Retina (tissue), 1 donor: ENCODE data around the gene ANAPC2.

Experiments
- DNase-seq: peaks from one replicate; pipeline ENCODE4 v3.0.0-alpha.2; 2016

ANAPC2 gene, protein sequence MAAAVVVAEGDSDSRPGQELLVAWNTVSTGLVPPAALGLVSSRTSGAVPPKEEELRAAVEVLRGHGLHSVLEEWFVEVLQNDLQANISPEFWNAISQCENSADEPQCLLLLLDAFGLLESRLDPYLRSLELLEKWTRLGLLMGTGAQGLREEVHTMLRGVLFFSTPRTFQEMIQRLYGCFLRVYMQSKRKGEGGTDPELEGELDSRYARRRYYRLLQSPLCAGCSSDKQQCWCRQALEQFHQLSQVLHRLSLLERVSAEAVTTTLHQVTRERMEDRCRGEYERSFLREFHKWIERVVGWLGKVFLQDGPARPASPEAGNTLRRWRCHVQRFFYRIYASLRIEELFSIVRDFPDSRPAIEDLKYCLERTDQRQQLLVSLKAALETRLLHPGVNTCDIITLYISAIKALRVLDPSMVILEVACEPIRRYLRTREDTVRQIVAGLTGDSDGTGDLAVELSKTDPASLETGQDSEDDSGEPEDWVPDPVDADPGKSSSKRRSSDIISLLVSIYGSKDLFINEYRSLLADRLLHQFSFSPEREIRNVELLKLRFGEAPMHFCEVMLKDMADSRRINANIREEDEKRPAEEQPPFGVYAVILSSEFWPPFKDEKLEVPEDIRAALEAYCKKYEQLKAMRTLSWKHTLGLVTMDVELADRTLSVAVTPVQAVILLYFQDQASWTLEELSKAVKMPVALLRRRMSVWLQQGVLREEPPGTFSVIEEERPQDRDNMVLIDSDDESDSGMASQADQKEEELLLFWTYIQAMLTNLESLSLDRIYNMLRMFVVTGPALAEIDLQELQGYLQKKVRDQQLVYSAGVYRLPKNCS

GRCh38 chr9:137188490-137189296, at the start of gene ANAPC2, which contains the start of gene SSNA1:
ANAPC2 (minus strand) TSS chr9:137188560; CDS start chr9:137188532, 28 bp downstream.
SSNA1 (plus strand) TSS chr9:137188676; CDS start chr9:137188727, 51 bp downstream.
- DNase-seq, result peak; percentile 99

DNA sequence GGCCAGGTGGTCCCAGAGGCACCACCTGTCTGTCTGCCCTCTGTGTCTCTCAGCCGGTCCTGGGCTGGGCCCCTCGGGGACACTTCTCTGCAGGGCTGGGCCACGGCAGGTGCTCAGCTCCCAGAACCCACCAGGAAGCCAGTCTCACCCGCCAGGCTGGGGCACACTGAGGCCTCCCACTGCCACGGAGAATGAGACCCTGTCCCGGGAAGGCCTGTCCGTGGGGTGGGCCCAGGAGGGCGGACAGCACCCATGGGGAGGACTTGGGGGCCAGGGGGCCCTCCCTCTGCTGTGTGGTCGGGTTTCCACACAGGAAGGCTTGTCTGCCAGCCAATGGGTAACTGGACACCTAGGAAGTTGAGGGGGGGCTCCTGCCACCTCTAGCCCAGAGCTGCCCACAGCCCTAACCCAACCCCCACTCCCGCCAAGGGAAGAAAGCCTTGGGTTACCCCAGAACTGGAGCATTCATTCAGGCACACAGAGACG, 48.6 kb upstream of the ANAPC2 start:
- DNase-seq, result no peak

DNA sequence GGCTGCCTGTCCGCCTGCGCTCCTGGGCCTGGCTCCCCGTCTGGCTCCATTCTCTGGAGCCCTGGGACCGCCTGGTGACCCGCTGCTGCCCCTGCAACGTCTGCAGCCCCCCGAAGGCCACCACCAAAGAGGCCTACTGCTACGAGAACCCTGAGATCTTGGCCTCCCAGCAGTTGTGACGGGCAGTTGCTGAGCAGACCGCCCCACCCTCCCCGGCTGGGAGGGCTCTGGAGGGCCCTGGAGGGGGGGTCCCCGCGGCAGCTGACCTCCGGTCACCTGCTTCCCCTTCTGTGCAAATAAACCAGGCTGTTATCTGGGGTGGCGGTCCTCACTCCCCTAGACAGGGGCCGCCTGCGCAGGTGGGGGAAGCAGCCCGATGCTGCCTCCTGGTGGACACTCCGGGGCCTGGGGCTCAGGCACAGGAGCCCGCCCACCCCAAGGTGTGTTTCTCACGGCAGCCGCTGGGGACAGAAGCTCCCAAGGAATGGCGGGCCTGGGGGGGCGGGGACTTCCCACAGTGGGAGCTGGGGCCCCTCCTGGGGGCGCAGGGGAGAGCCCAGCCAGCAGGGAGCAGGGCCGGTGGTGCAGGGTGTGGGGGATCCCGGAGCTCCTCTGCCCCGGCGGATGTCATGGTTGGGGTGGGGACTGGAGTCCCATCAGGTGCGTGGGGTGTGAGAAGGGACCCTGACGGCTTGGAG, 48.0 kb upstream of the ANAPC2 start:
- peak; percentile 93 for DNase-seq

- no peak for DNase-seq
Observed at GRCh38 chr9:137235424-137236237, 47.3 kb upstream of the ANAPC2 start.

GRCh38 chr9:137234758-137235423, 46.5 kb upstream of the ANAPC2 start:
- DNase-seq, result no peak

DNA sequence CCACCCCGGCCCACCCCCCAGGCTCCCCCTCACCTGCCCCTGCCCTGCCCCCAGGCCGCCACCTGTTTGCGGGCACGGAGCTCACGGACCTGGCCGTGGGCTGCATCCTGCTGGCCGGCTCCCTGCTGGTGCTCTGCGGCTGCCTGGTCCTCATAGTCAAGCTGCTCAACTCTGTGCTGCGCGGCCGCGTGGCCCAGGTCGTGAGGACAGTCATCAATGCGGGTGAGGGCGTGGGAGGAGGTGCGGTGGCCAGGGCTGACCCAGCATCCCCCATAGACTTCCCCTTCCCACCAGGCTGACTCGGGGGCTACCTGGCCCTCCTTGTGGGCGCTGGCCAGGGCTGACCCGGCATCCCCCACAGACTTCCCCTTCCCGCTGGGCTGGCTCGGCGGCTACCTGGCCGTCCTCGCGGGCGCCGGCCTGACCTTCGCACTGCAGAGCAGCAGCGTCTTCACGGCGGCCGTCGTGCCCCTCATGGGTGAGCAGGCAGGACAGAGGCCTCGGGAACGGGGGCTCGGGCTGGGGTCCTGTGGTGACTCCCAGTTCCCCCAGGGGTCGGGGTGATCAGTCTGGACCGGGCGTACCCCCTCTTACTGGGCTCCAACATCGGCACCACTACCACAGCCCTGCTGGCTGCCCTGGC, 45.8 kb upstream of the ANAPC2 start:
- no peak for DNase-seq

DNA sequence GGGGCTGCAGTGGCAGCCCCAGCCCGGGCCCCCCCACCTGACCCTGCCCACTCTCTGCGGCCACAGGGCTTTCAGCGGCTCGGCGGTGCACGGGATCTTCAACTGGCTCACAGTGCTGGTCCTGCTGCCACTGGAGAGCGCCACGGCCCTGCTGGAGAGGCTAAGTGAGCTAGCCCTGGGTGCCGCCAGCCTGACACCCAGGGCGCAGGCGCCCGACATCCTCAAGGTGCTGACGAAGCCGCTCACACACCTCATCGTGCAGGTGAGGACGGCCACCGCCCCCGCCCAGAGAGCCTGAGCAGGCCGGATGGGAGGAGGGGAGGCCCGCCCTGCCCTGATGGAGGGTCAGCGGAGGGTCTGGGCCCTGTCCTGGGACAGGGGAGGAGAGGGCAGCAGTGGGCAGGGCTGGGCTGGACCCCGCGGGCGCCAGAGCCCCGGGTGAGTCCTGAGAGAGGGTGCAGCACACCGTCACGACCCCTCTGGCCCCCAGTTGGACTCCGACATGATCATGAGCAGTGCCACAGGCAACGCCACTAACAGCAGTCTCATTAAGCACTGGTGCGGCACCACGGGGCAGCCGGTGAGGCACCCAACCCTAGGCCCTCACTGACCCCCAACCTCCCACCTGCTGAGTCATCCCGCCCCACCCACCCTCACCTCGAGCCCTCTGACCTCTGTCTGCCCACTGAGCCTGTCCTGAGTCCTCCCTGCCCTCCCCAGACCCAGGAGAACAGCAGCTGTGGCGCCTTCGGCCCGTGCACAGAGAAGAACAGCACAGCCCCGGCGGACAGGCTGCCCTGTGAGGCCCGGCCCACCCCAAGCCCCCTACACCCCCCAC, 45.0 kb upstream of the ANAPC2 start:
- DNase-seq, result no peak

DNA sequence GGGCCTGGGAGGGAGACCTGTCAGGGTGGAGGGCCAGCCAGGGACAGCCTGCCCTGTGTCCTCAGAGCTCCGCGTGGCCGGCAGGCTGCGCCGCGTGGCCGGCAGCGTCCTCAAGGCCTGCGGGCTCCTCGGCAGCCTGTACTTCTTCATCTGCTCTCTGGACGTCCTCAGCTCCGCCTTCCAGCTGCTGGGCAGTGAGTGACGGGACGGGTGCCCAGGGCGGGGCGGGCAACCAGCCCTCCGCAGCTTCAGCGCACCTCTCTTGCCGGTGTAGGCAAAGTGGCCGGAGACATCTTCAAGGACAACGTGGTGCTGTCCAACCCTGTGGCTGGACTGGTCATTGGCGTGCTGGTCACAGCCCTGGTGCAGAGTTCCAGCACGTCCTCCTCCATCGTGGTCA, 44.1 kb upstream of the ANAPC2 start:
- DNase-seq, result no peak

DNA sequence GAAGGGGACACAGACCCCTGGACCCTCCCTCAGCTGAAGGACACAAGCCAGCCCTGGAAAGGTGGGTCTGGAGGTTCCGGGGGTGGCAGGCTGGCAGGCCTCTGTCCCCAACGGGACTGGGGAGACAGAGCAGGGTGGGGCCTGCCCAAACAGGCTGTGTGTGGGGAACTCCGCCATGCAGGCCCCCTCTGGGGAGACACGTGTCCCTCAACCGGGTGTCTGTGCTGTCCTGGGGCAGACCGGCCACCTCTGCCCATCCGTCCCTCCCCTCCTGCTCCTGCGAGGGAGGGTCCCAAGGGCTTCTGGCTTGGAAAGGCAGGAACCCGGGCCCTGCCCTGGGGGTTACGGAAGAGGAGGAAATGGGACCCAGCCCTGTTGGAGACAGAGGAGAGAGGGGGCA, 43.7 kb upstream of the ANAPC2 start:
- DNase-seq, result no peak

DNA sequence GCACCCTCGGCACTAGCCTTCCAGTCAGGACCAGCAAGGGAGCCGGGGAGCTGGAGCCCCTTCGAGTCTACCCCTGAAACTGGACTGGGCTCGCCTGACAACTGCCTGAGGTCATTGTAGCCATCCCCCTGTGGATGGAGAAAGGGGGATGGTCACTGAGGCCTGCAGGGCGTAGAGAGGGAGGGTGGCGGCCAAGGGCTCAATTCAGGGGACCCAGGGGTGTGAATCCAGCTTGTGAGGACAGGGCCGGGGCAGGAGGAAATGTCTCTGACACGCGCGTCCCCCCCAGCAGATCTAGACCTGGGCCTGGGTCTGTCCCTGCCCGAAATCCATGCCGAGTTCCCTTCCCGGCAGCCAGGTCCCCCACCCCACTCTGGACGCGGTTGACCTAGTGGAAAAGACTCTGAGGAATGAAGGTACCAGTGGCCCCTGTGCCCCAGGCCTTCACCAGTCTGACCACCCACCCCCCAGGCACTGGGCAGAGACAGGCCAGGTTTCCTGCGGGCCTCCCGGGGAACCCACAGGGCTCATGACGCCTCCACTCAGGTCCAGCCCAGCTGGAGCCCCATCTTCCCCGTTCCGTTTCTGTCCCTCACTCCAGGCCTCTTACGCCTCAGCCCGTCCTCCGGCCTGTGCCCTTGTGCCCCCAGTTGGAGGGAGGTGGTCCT, 43.1 kb upstream of the ANAPC2 start:
- DNase-seq, result no peak

DNA sequence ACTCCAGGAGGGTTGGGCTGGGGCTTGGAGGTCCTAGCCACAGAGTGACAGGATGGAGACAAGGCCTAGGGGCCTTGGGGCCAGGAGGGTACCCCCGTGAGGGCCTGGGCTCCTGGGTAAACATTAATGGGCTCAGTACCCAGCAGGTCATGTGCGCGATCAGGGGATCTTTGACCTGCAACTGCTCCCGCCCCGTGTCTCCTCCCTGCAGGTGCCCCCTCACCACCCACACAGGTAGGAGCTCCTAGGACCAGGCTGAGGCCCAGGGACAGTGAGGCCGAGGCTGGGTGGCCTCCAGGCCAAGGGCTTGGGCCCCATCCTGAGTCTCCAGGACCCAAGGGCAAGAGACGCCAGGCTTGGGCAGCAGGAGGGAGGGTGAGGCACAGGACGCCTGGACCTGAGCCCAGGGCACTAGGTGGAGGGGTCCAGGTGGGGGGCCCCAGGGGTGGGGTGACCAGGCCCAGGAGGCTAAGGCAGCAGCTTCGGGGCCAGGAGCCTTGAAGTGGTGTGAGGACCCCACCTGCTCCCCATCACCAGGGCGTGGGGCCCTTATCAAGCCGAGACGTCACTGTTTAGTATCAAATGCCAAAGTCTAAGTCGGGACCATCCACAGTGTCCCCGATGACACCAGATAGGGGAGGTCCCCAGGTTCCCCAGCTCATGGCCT, 42.5 kb upstream of the ANAPC2 start, which contains the start of gene SLC34A3:
TSS of gene SLC34A3 (plus strand) at position 197 of the 667 bp plus-strand sequence. CDS start 802 bp downstream, outside the sequence.
- no peak for DNase-seq

DNA sequence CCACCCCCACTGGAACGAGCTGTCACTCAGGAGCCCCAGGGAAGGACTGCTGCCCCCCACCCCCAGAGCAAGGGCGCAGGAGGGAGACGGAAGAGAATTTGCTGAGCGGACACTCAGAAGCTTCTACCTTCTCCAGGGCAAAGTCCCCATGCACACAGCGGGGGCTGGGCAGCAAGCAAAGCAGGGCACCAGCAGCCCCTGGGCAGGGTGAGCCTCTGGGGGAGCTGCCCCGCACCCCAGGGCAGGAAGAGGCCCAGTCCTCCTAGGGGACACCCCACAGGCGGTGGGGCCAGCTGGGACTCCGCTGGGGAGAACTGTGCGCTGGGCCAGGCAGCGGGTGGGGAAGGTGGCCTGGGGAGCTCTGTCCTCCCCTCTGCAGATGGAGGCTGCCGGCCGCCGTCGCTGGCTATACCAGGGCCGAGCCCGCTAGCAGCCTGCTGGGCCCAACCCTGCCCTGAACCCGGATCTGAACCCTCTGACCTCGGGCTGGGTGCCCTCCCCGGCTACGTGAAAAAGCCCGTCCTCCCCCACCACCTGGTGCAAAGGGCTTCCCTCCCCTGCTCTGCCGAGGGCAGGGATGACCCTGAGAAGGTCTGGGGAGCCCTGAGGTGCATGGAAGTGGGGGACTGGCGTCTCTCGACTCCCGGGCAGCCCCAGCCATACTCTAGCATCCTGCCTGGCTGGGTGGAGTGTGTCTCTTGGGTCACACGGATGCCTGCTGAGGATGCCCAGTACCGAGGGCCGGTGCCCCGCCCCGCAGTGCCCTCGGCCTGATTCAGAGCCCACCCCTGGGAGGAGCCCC, 41.7 kb upstream of the ANAPC2 start:
- no peak for DNase-seq

- DNase-seq, result no peak
Observed at GRCh38 chr9:137228968-137229896, 40.9 kb upstream of the ANAPC2 start.

DNA sequence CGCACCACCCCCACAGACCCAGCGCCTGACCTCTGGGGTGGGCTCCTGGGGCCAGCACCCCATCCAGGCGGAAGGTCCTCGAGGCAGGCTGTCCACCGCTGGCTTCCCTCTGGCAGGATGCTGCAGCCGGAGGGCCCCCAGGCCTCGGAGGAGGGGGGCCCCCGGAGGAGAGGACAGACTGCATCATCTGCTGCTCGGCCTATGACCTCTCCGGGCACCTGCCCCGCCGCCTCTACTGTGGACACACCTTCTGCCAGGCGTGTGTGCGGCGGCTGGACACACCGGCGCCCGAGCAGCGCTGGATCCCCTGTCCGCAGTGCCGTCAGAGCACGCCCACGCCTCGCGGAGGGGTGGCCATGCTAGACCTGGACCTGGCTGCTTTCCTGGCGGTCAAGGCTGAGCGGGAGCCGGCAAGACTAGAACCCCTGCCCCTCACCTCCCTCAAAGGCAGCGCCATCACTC, 40.2 kb upstream of the ANAPC2 start:
- DNase-seq, result no peak

DNA sequence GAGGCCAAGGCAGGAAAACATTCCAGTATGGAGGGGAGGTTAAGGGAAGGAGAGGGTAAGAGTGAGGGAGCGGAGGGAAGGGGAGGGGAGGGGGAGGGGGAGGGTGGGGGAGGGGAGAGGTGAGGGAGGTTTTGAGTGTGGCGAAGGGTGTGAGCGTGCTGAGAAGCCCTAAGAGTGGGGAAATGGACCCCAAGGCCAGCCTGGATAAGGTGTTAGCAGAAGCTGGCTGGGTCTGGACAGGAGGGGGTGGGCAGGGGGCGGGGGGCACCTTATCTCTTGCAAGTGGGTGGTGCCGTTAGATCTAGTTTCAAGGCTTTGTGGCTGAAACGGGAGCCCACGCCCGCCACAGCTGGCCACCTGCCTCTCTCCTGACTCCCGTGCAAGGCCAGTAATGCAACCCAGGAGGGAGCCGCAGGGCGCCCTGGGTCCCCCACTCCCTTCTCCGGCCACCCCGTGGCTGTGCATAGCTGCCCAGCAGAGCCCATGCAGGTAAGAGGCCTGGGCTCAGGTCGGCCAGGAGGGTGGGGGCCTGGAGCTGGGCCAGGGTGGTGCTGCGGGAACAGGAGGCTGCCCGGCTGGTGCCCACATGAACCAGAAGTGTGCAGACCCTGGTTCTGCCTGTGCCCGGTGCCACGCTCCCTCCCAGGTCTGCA, 39.6 kb upstream of the ANAPC2 start:
- no peak for DNase-seq
